Skin epidermis (tissue), 12 donors: ENCODE data around the gene NLK.
"Not testable (repeated sequence)": the region's sequence is repeated elsewhere in the genome, so short reads cannot be mapped to it uniquely, and the experiment has no call there.

Experiments
- H3K27ac ChIP-seq, 21 experiments: fragments of 200-600 bp; sonication (generic) in 11 of 21; one replicate each; pipeline ENCODE4 v1.5.0; 2020; ENCODE audit warnings: mild to moderate bottlenecking in 3 of 21, inconsistent platforms in 2 of 21, moderate library complexity in 2 of 21
- H3K4me3 ChIP-seq, 7 experiments: fragments of 200-600 bp; sonication (generic) in 2 of 7; one replicate each; pipeline ENCODE4 v1.5.0; 2020; ENCODE audit warnings: inconsistent platforms in 2 of 7, mild to moderate bottlenecking in 2 of 7, moderate library complexity in 1 of 7

Gene NLK

GRCh38 chr17:28181568-28181967 is 139.1 kb downstream of the NLK start:
- Histone ChIP-seq H3K4me3 (no peak overlapping the region), H3K27ac (no peak overlapping the region)

GRCh38 chr17:28182559-28182958 is 140.1 kb downstream of the NLK start:
- Histone ChIP-seq H3K27ac (no peak overlapping the region), H3K4me3 (no peak overlapping the region)

GRCh38 chr17:28185658-28186057 is 143.2 kb downstream of the NLK start:
- Histone ChIP-seq H3K4me3 (no peak overlapping the region), H3K27ac (no peak overlapping the region)

GRCh38 chr17:28186472-28186871 is 144.0 kb downstream of the NLK start:
- H3K27ac ChIP-seq, H3K4me3 ChIP-seq: not testable (repeated sequence)

- no peak overlapping the region for H3K4me3 ChIP-seq
- no peak overlapping the region for H3K27ac ChIP-seq
Observed at GRCh38 chr17:28187931-28188330, 145.5 kb downstream of the NLK start.

GRCh38 chr17:28188841-28189263 is 146.4 kb downstream of the NLK start:
- Histone ChIP-seq H3K27ac (no peak overlapping the region), H3K4me3 (no peak overlapping the region)

- Histone ChIP-seq H3K4me3 (no peak overlapping the region), H3K27ac (no peak overlapping the region)
Observed at GRCh38 chr17:28189667-28190066, 147.2 kb downstream of the NLK start.

GRCh38 chr17:28191018-28191417 is 148.5 kb downstream of the NLK start:
- Histone ChIP-seq H3K27ac (no peak overlapping the region), H3K4me3 (no peak overlapping the region)

- no peak overlapping the region for H3K4me3 ChIP-seq
- H3K27ac ChIP-seq, result peak overlapping the region in 1 of 21 experiments; percentile 18
Observed at GRCh38 chr17:28193241-28193640, 150.8 kb downstream of the NLK start.

GRCh38 chr17:28194382-28194781 is 151.9 kb downstream of the NLK start:
- Histone ChIP-seq H3K4me3 (no peak overlapping the region), H3K27ac (no peak overlapping the region)

GRCh38 chr17:28196636-28197035 is 154.2 kb downstream of the NLK start:
- no peak overlapping the region for H3K4me3 ChIP-seq
- no peak overlapping the region for H3K27ac ChIP-seq

GRCh38 chr17:28199115-28199514 is 156.6 kb downstream of the NLK start:
- no peak overlapping the region for H3K4me3 ChIP-seq
- no peak overlapping the region for H3K27ac ChIP-seq

GRCh38 chr17:28199728-28200127 is 157.3 kb downstream of the NLK start:
- no peak overlapping the region for H3K27ac ChIP-seq
- no peak overlapping the region for H3K4me3 ChIP-seq

- Histone ChIP-seq H3K27ac (no peak overlapping the region), H3K4me3 (no peak overlapping the region)
Observed at GRCh38 chr17:28201315-28201714, 158.8 kb downstream of the NLK start.

- Histone ChIP-seq H3K27ac (no peak overlapping the region), H3K4me3 (no peak overlapping the region)
Observed at GRCh38 chr17:28204244-28204643, 161.8 kb downstream of the NLK start.

GRCh38 chr17:28204751-28205150 is 162.3 kb downstream of the NLK start:
- no peak overlapping the region for H3K27ac ChIP-seq
- H3K4me3 ChIP-seq, result no peak overlapping the region

- no peak overlapping the region for H3K27ac ChIP-seq
Observed at GRCh38 chr17:28206292-28206691, 163.8 kb downstream of the NLK start.

GRCh38 chr17:28211811-28212210 is 169.3 kb downstream of the NLK start:
- Histone ChIP-seq H3K4me3 (no peak overlapping the region), H3K27ac (no peak overlapping the region)

More at GRCh38 chr17:28206292-28206691, 163.8 kb downstream of the NLK start:
- no peak overlapping the region for H3K4me3 ChIP-seq

- not testable (repeated sequence) for H3K4me3 ChIP-seq, H3K27ac ChIP-seq
Observed at GRCh38 chr17:28213578-28213977, 171.1 kb downstream of the NLK start.

- H3K4me3 ChIP-seq, result no peak overlapping the region
- H3K27ac ChIP-seq, result no peak overlapping the region
Observed at GRCh38 chr17:28216052-28216451, 173.6 kb downstream of the NLK start.

- no peak overlapping the region for H3K4me3 ChIP-seq
Observed at GRCh38 chr17:28216528-28216927, 174.1 kb downstream of the NLK start.

GRCh38 chr17:28219771-28220170 is 177.3 kb downstream of the NLK start:
- Histone ChIP-seq H3K27ac (no peak overlapping the region), H3K4me3 (no peak overlapping the region)

More at GRCh38 chr17:28216528-28216927, 174.1 kb downstream of the NLK start:
- H3K27ac ChIP-seq, result no peak overlapping the region
